Right lobe of liver (tissue), 6 donors: Measurements from ENCODE around the gene ARHGAP22. TPM values are rescaled to one million over a fixed set of nuclear protein-coding genes. Genes with fewer than 3 reads are reported as not detected.

Experiments used
- ATAC-seq, 4 donors: fragments of 200-7000 bp; cut with Tn5 transposase; one replicate each; pipeline ENCODE4 v1.9.1; 2020; ENCODE audit warnings: mild to moderate bottlenecking in 4 of 4, moderate library complexity in 4 of 4
- DNase-seq, 3 donors: peaks; one replicate each; pipeline ENCODE4 v3.0.0-alpha.2; 2020
- H3K27ac ChIP-seq, 3 donors: fragments of 200-600 bp; one replicate each; pipeline ENCODE4 v1.8.0; 2022
- H3K27me3 ChIP-seq, 2 donors: fragments of 200-600 bp; one replicate each; pipeline ENCODE4 v1.8.0; 2022
- H3K36me3 ChIP-seq, 4 donors: fragments of 200-600 bp; sonication (generic) in 1 of 4; one replicate each; pipeline versions ENCODE4 v1.5.1 to v1.8.0; 2017 to 2022; ENCODE audit warnings: control low read depth in 1 of 4
- H3K4me1 ChIP-seq, 4 donors: fragments of 200-600 bp; sonication (generic) in 1 of 4; one replicate each; pipeline versions ENCODE4 v1.5.1 to v1.8.0; 2017 to 2022; ENCODE audit warnings: control low read depth in 1 of 4
- H3K4me3 ChIP-seq, 3 donors: fragments of 200-600 bp; one replicate each; pipeline ENCODE4 v1.8.0; 2022
- H3K9me3 ChIP-seq, 4 donors: fragments of 200-600 bp; sonication (generic) in 1 of 4; one replicate each; pipeline versions ENCODE4 v1.5.1 to v1.8.0; 2017 to 2022; ENCODE audit warnings: control low read depth in 1 of 4
- CTCF ChIP-seq, 4 donors: fragments of 200-600 bp in 3 of 4; fragments of 450-650 bp in 1 of 4; IDR thresholded peaks; one replicate each; pipeline versions ENCODE4 v1.5.1 to v1.8.0; 2016 to 2022; ENCODE audit warnings: antibody characterized with exemption in 4 of 4, mild to moderate bottlenecking in 2 of 4
- POLR2A ChIP-seq: fragments of 450-650 bp; IDR thresholded peaks from one replicate; pipeline ENCODE4 v1.6.1; 2017; ENCODE audit warnings: antibody characterized with exemption, mild to moderate bottlenecking
- WGBS: methylation state at CpG from one replicate; pipeline ENCODE4 v1.1.6; 2018; ENCODE audit warnings: low coverage, low lambda C conversion rate; ENCODE audit not compliant: insufficient coverage; ENCODE audit errors: missing lambda C conversion rate; 5-methylcytosine and 5-hydroxymethylcytosine counted together
- intact Hi-C, 2 donors: fragments of 100-400 bp; cut with DNase I; formaldehyde crosslinking; loops; one replicate each; pipeline versions ENCODE4 v1.11.2 to v1.14.1; 2022
- total RNA-seq, 6 experiments: library from RNA; depleted of rRNA in 2 of 6; stranded (reverse); fragments of >200 nt in 2 of 6; fragmentation: NEBNext Ultra II Directional in 3 of 6; extraction: Animal tissue kit (Norgen Biotek cat#: 25700) in 3 of 6; gene quantifications; one replicate each; pipeline versions ENCODE4 v1.1.0 to v1.2.4, GENCODE V29; 2016 to 2023
- donor health status: DM: no; HTN: yes; CAD: no.
- donor health status: DM: no; HTN: no; CAD: no.
- donor health status: DM: no; HTN: no; CAD: no.
- donor health status: DM: no; HTN: yes; CAD: no.
- donor health status: DM: no; HTN: yes; CAD: no.

The ARHGAP22 gene
- total RNA-seq, 6 experiments from 2014 or later = 0.22 to 3.6 (median 0.64) TPM

- Histone ChIP-seq H3K4me3 (no peak overlapping the region), H3K4me1 (no peaks in the 10 kb centered on the region), H3K9me3 (no peaks in the 10 kb centered on the region), H3K27me3 (no peaks in the 10 kb centered on the region), H3K27ac (no peak overlapping the region), H3K36me3 (no peaks in the 10 kb centered on the region)
- ATAC-seq = no peak
- DNase-seq = no peak
- 71% methylated on average over 8 of the region's 10 CpGs for WGBS
- intact Hi-C loops = no loop called here
- TF ChIP-seq POLR2A (no peak), CTCF (IDR thresholded peaks at IDR 0.05) (no peak)
These were observed 13.9 kb downstream of the ARHGAP22 start for GRCh38 chr10:48590945-48591344.

- intact Hi-C loops = no loop called here
- Histone ChIP-seq H3K36me3 (no peaks in the 10 kb centered on the region), H3K27ac (no peak overlapping the region), H3K4me1 (no peaks in the 10 kb centered on the region), H3K9me3 (no peaks in the 10 kb centered on the region), H3K4me3 (no peak overlapping the region), H3K27me3 (no peaks in the 10 kb centered on the region)
- TF ChIP-seq CTCF (IDR thresholded peaks at IDR 0.05) = no peak
- no peak for TF ChIP-seq POLR2A
- ATAC-seq (no peak), DNase-seq (no peak)
- 65% methylated on average over 5 of the region's 5 CpGs for WGBS
These were observed 15.6 kb downstream of the ARHGAP22 start for GRCh38 chr10:48589266-48589665.

GRCh38 chr10:48587819-48588218 is 17.1 kb downstream of the ARHGAP22 start:
- TF ChIP-seq CTCF (IDR thresholded peaks at IDR 0.05) = no peak
- no peak for TF ChIP-seq POLR2A
- intact Hi-C loops = no loop called here
- DNase-seq = no peak
- no peak for ATAC-seq
- Histone ChIP-seq H3K27me3 (no peaks in the 10 kb centered on the region), H3K27ac (no peak overlapping the region), H3K4me3 (no peak overlapping the region), H3K9me3 (no peaks in the 10 kb centered on the region), H3K36me3 (no peaks in the 10 kb centered on the region), H3K4me1 (no peaks in the 10 kb centered on the region)
- WGBS = 78% methylated on average over 2 of the region's 3 CpGs

GRCh38 chr10:48587101-48587500 is 17.8 kb downstream of the ARHGAP22 start:
- Histone ChIP-seq H3K27me3 (no peaks in the 10 kb centered on the region), H3K27ac (no peak overlapping the region), H3K4me1 (no peaks in the 10 kb centered on the region), H3K36me3 (no peaks in the 10 kb centered on the region), H3K9me3 (no peaks in the 10 kb centered on the region), H3K4me3 (no peak overlapping the region)
- DNase-seq (no peak), ATAC-seq (no peak)
- WGBS = 44% methylated on average over 2 of the region's 2 CpGs
- TF ChIP-seq CTCF (IDR thresholded peaks at IDR 0.05) (no peak), POLR2A (no peak)
- intact Hi-C loops = no loop called here

- no peak for TF ChIP-seq POLR2A
- TF ChIP-seq CTCF (IDR thresholded peaks at IDR 0.05) = no peak
- no peaks in the 10 kb centered on the region for H3K36me3 ChIP-seq
- H3K4me1 ChIP-seq = no peaks in the 10 kb centered on the region
- no peaks in the 10 kb centered on the region for H3K9me3 ChIP-seq
- no peaks in the 10 kb centered on the region for H3K27me3 ChIP-seq
- 50% methylated on average over 3 of the region's 10 CpGs for WGBS
- no peak overlapping the region for H3K27ac ChIP-seq
- intact Hi-C loops = no loop called here
- no peak overlapping the region for H3K4me3 ChIP-seq
- no peak for DNase-seq
- ATAC-seq = peak in 1 of 4 donors; percentile 16
These were observed 21.9 kb downstream of the ARHGAP22 start for GRCh38 chr10:48582970-48583369.
